ENCODE data around the gene PSMF1.
"Not testable (repeated sequence)": the region's sequence is repeated elsewhere in the genome, so short reads cannot be mapped to it uniquely, and the experiment has no call there.

Gene PSMF1

GRCh38 chr20:1122388-1123315 lies 4.2 kb downstream of the PSMF1 start:
- no peak for DNase-seq (ENCODE audit: low read depth in 2 of 2)

GRCh38 chr20:1123666-1124065 lies 5.3 kb downstream of the PSMF1 start:
- no peak for DNase-seq (ENCODE audit: low read depth in 2 of 2)

GRCh38 chr20:1124421-1124820 lies 6.0 kb downstream of the PSMF1 start:
- no peak for DNase-seq (ENCODE audit: low read depth in 2 of 2)

- DNase-seq (ENCODE audit: low read depth in 2 of 2), result no peak
Observed at GRCh38 chr20:1125277-1125676, 6.9 kb downstream of the PSMF1 start.

GRCh38 chr20:1127840-1128239 lies 9.4 kb downstream of the PSMF1 start:
- DNase-seq (ENCODE audit: low read depth in 2 of 2), result no peak

- no peak for DNase-seq (ENCODE audit: low read depth in 2 of 2)
Observed at GRCh38 chr20:1130058-1130694, 11.8 kb downstream of the PSMF1 start.

GRCh38 chr20:1130847-1131246 lies 12.4 kb downstream of the PSMF1 start:
- DNase-seq (ENCODE audit: low read depth in 2 of 2), result no peak

GRCh38 chr20:1131354-1131753 lies 13.0 kb downstream of the PSMF1 start:
- no peak for DNase-seq (ENCODE audit: low read depth in 2 of 2)

- DNase-seq (ENCODE audit: low read depth in 2 of 2), result no peak
Observed at GRCh38 chr20:1134355-1134754, 16.0 kb downstream of the PSMF1 start.

GRCh38 chr20:1134836-1135235 lies 16.4 kb downstream of the PSMF1 start:
- no peak for DNase-seq (ENCODE audit: low read depth in 2 of 2)

GRCh38 chr20:1137236-1137635 lies 18.8 kb downstream of the PSMF1 start:
- no peak for DNase-seq (ENCODE audit: low read depth in 2 of 2)

GRCh38 chr20:1144401-1145172 lies 26.2 kb downstream of the PSMF1 start:
- no peak for DNase-seq (ENCODE audit: low read depth in 2 of 2)

- DNase-seq (ENCODE audit: low read depth in 2 of 2), result no peak
Observed at GRCh38 chr20:1146957-1147356, 28.6 kb downstream of the PSMF1 start.

- DNase-seq (ENCODE audit: low read depth in 2 of 2), result not testable (repeated sequence)
Observed at GRCh38 chr20:1149812-1150211, 31.4 kb downstream of the PSMF1 start.

- no peak for DNase-seq (ENCODE audit: low read depth in 2 of 2)
Observed at GRCh38 chr20:1150218-1150617, 31.8 kb downstream of the PSMF1 start.

- DNase-seq (ENCODE audit: low read depth in 2 of 2), result no peak
Observed at GRCh38 chr20:1150968-1151367, 32.6 kb downstream of the PSMF1 start.

- DNase-seq (ENCODE audit: low read depth in 2 of 2), result no peak
Observed at GRCh38 chr20:1154226-1154625, 35.8 kb downstream of the PSMF1 start.

GRCh38 chr20:1154691-1155090 lies 36.3 kb downstream of the PSMF1 start:
- DNase-seq (ENCODE audit: low read depth in 2 of 2), result no peak

GRCh38 chr20:1155342-1155741 lies 36.9 kb downstream of the PSMF1 start:
- no peak for DNase-seq (ENCODE audit: low read depth in 2 of 2)

- DNase-seq (ENCODE audit: low read depth in 2 of 2), result no peak
Observed at GRCh38 chr20:1160496-1160895, 42.1 kb downstream of the PSMF1 start.

GRCh38 chr20:1160991-1161390 lies 42.6 kb downstream of the PSMF1 start:
- no peak for DNase-seq (ENCODE audit: low read depth in 2 of 2)

GRCh38 chr20:1163105-1163504 lies 44.7 kb downstream of the PSMF1 start:
- no peak for DNase-seq (ENCODE audit: low read depth in 2 of 2)
